ENCODE data around the gene C2orf15. TPM values are rescaled to one million over a fixed set of nuclear protein-coding genes. Genes with fewer than 3 reads are reported as not detected.
A peak's percentile ranks its signal among the peaks of the same experiment; 100 is the strongest.

The C2orf15 gene
- total RNA-seq (2021): 0.56 TPM in 1 of 2 replicates, not detected in the other
- percentile 30 among the genes with signal in this experiment for Bru-seq, nascent RNA
- percentile 24 among the genes with signal in this experiment for BruChase-seq, experiment 1, labeled RNA remaining after a 2-hour chase
- percentile 24 among the genes with signal in this experiment for BruChase-seq, experiment 2, labeled RNA remaining after a 6-hour chase
- long read RNA-seq, partial matches to known transcripts: 2 of 2 reads
- long read RNA-seq, other reads (novel, unspliced or antisense): 0 of 2 reads

- Histone ChIP-seq H3K9me3 (ENCODE audit: low read depth, low read length, poor library complexity, severe bottlenecking) (no peaks in the 10 kb centered on the region), H3K36me3 (ENCODE audit: insufficient read depth, low read length, poor library complexity, severe bottlenecking) (no peaks in the 10 kb centered on the region), H3K4me1 (ENCODE audit: insufficient read depth, low read length, poor library complexity, severe bottlenecking) (peaks cover 10% of the 10 kb centered on the region), H3K4me3 (ENCODE audit: low read depth, low read length, poor library complexity, severe bottlenecking) (peak within 1 kb of the TSS; percentile 65), H3K27ac (ENCODE audit: low read depth, low read length, poor library complexity, severe bottlenecking) (peak within 1 kb of the TSS; percentile 36), H3K27me3 (replicated peaks; ENCODE audit: insufficient read depth, low read depth, low read length, poor library complexity) (peaks cover 37% of the 10 kb centered on the region)
- peak; percentile 95 for DNase-seq (ENCODE audit: low spot score)
- CTCF ChIA-PET: interaction anchor here (1.0 kb wide), 1 partner anchor 75 kb away, joined by 3 read pairs; no protein-coding TSS in a partner anchor
- BruUV-seq (replicated peaks): no TSS peak
- POLR2A ChIA-PET (ENCODE audit: low non-redundant PET): no interaction called here
- intact Hi-C loops (cut with micrococcal nuclease; ENCODE audit: unreplicated experiment): no loop called here
- TF ChIP-seq EZH2 (IDR thresholded peaks at IDR 0.05; ENCODE audit: borderline replicate concordance, low read depth, low read length, poor library complexity, severe bottlenecking): no peak
- no peak for TF ChIP-seq CTCF (conservative IDR thresholded peaks at IDR 0.05; ENCODE audit: low read depth, low read length)
Measured at GRCh38 chr2:99141110-99142108, at the start of gene C2orf15. C2orf15 (plus strand) TSS chr2:99141707; CDS start chr2:99150559, 8,852 bp downstream.

GRCh38 chr2:99096728-99097127 lies 44.8 kb upstream of the C2orf15 start:
- Histone ChIP-seq H3K4me3 (ENCODE audit: low read depth, low read length, poor library complexity, severe bottlenecking) (no peak overlapping the region), H3K9me3 (ENCODE audit: low read depth, low read length, poor library complexity, severe bottlenecking) (peaks cover 4% of the 10 kb centered on the region), H3K36me3 (ENCODE audit: insufficient read depth, low read length, poor library complexity, severe bottlenecking) (no peaks in the 10 kb centered on the region), H3K27ac (ENCODE audit: low read depth, low read length, poor library complexity, severe bottlenecking) (no peak overlapping the region), H3K27me3 (replicated peaks; ENCODE audit: insufficient read depth, low read depth, low read length, poor library complexity) (no peaks in the 10 kb centered on the region), H3K4me1 (ENCODE audit: insufficient read depth, low read length, poor library complexity, severe bottlenecking) (no peaks in the 10 kb centered on the region)
- DNase-seq (ENCODE audit: low spot score): no peak
- no TSS peak for BruUV-seq (replicated peaks)
- CTCF ChIA-PET: no interaction called here
- no peak for TF ChIP-seq CTCF (conservative IDR thresholded peaks at IDR 0.05; ENCODE audit: low read depth, low read length)
- no peak for TF ChIP-seq EZH2 (IDR thresholded peaks at IDR 0.05; ENCODE audit: borderline replicate concordance, low read depth, low read length, poor library complexity, severe bottlenecking)
- POLR2A ChIA-PET (ENCODE audit: low non-redundant PET): no interaction called here
- intact Hi-C loops (cut with micrococcal nuclease; ENCODE audit: unreplicated experiment): no loop called here

- no peaks in the 10 kb centered on the region for H3K4me1 ChIP-seq (ENCODE audit: insufficient read depth, low read length, poor library complexity, severe bottlenecking)
- CTCF ChIA-PET: no interaction called here
- peak; percentile 22 for DNase-seq (ENCODE audit: low spot score)
- no peaks in the 10 kb centered on the region for H3K9me3 ChIP-seq (ENCODE audit: low read depth, low read length, poor library complexity, severe bottlenecking)
- no peak overlapping the region for H3K27ac ChIP-seq (ENCODE audit: low read depth, low read length, poor library complexity, severe bottlenecking)
- POLR2A ChIA-PET (ENCODE audit: low non-redundant PET): no interaction called here
- no peaks in the 10 kb centered on the region for H3K27me3 ChIP-seq (replicated peaks; ENCODE audit: insufficient read depth, low read depth, low read length, poor library complexity)
- intact Hi-C loops (cut with micrococcal nuclease; ENCODE audit: unreplicated experiment): no loop called here
- no peak overlapping the region for H3K4me3 ChIP-seq (ENCODE audit: low read depth, low read length, poor library complexity, severe bottlenecking)
- no peak for TF ChIP-seq EZH2 (IDR thresholded peaks at IDR 0.05; ENCODE audit: borderline replicate concordance, low read depth, low read length, poor library complexity, severe bottlenecking)
- TF ChIP-seq CTCF (conservative IDR thresholded peaks at IDR 0.05; ENCODE audit: low read depth, low read length): no peak
- no TSS peak for BruUV-seq (replicated peaks)
- H3K36me3 ChIP-seq (ENCODE audit: insufficient read depth, low read length, poor library complexity, severe bottlenecking): no peaks in the 10 kb centered on the region
Measured at GRCh38 chr2:99101697-99102096, 39.8 kb upstream of the C2orf15 start.
